ENCODE measurements around the gene ERBIN. TPM values are rescaled to one million over a fixed set of nuclear protein-coding genes. Genes with fewer than 3 reads are reported as not detected.
"Not testable (repeated sequence)": the region's sequence is repeated elsewhere in the genome, so short reads cannot be mapped to it uniquely, and the experiment has no call there.

ERBIN gene
- total RNA-seq, 2 experiments from 2014 or later, result 40.8 to 40.9 TPM

- Mint-ChIP-seq H3K4me1 (peaks cover 6% of the 10 kb centered on the region), H3K27me3 (no peaks in the 10 kb centered on the region), H3K9me3 (ENCODE audit: low read depth) (no peaks in the 10 kb centered on the region), H3K4me3 (no peak overlapping the region), H3K36me3 (no peaks in the 10 kb centered on the region), H3K27ac (no peak overlapping the region)
- no peak for ATAC-seq
- no peak for DNase-seq
- CTCF ChIA-PET, result no interaction called here
Observed at GRCh38 chr5:65906256-65906655, 20.1 kb upstream of the ERBIN start.

GRCh38 chr5:65907135-65907534, 19.2 kb upstream of the ERBIN start:
- Mint-ChIP-seq H3K27me3 (no peaks in the 10 kb centered on the region), H3K27ac (no peak overlapping the region), H3K4me3 (no peak overlapping the region), H3K36me3 (no peaks in the 10 kb centered on the region), H3K4me1 (no peaks in the 10 kb centered on the region), H3K9me3 (ENCODE audit: low read depth) (no peaks in the 10 kb centered on the region)
- ATAC-seq (no peak), DNase-seq (no peak)
- CTCF ChIA-PET, result no interaction called here

- CTCF ChIA-PET, result no interaction called here
- DNase-seq (no peak), ATAC-seq (no peak)
- H3K27me3 Mint-ChIP-seq, result no peaks in the 10 kb centered on the region
- no peaks in the 10 kb centered on the region for H3K4me1 Mint-ChIP-seq
- no peaks in the 10 kb centered on the region for H3K9me3 Mint-ChIP-seq (ENCODE audit: low read depth)
- no peaks in the 10 kb centered on the region for H3K36me3 Mint-ChIP-seq
- H3K4me3 Mint-ChIP-seq, result no peak overlapping the region
- no peak overlapping the region for H3K27ac Mint-ChIP-seq
Observed at GRCh38 chr5:65910711-65911110, 15.7 kb upstream of the ERBIN start.

- no peak for ATAC-seq
- Mint-ChIP-seq H3K27ac (no peak overlapping the region), H3K27me3 (no peaks in the 10 kb centered on the region), H3K9me3 (ENCODE audit: low read depth) (no peaks in the 10 kb centered on the region), H3K4me3 (no peak overlapping the region), H3K36me3 (no peaks in the 10 kb centered on the region), H3K4me1 (no peaks in the 10 kb centered on the region)
- DNase-seq, result no peak
- CTCF ChIA-PET, result no interaction called here
Observed at GRCh38 chr5:65912311-65912710, 14.1 kb upstream of the ERBIN start.

GRCh38 chr5:65913519-65913918, 12.9 kb upstream of the ERBIN start:
- CTCF ChIA-PET, result no interaction called here
- H3K36me3 Mint-ChIP-seq, result no peaks in the 10 kb centered on the region
- ATAC-seq (no peak), DNase-seq (no peak)
- no peaks in the 10 kb centered on the region for H3K9me3 Mint-ChIP-seq (ENCODE audit: low read depth)
- H3K27me3 Mint-ChIP-seq, result no peaks in the 10 kb centered on the region
- H3K4me1 Mint-ChIP-seq, result no peaks in the 10 kb centered on the region
- H3K27ac Mint-ChIP-seq, result no peak overlapping the region
- no peak overlapping the region for H3K4me3 Mint-ChIP-seq

GRCh38 chr5:65914641-65915196, 11.7 kb upstream of the ERBIN start:
- Mint-ChIP-seq H3K27me3 (no peaks in the 10 kb centered on the region), H3K4me1 (no peaks in the 10 kb centered on the region), H3K4me3 (no peak overlapping the region), H3K36me3 (no peaks in the 10 kb centered on the region), H3K27ac (no peak overlapping the region), H3K9me3 (ENCODE audit: low read depth) (no peaks in the 10 kb centered on the region)
- no peak for DNase-seq
- ATAC-seq, result no peak
- CTCF ChIA-PET, result interaction anchor here (1.1 kb wide), 1 partner anchor 18 kb away, joined by 3 read pairs; no protein-coding TSS in a partner anchor

GRCh38 chr5:65915661-65916060, 10.7 kb upstream of the ERBIN start:
- H3K4me3 Mint-ChIP-seq; DNase-seq; H3K36me3 Mint-ChIP-seq; H3K4me1 Mint-ChIP-seq; ATAC-seq; H3K9me3 Mint-ChIP-seq (ENCODE audit: low read depth); H3K27me3 Mint-ChIP-seq; H3K27ac Mint-ChIP-seq; CTCF ChIA-PET: not testable (repeated sequence)

GRCh38 chr5:65916066-65916465, 10.3 kb upstream of the ERBIN start:
- ATAC-seq (no peak), DNase-seq (no peak)
- H3K27me3 Mint-ChIP-seq, result no peaks in the 10 kb centered on the region
- no peaks in the 10 kb centered on the region for H3K36me3 Mint-ChIP-seq
- CTCF ChIA-PET, result no interaction called here
- no peaks in the 10 kb centered on the region for H3K4me1 Mint-ChIP-seq
- H3K27ac Mint-ChIP-seq, result no peak overlapping the region
- H3K4me3 Mint-ChIP-seq, result no peak overlapping the region
- no peaks in the 10 kb centered on the region for H3K9me3 Mint-ChIP-seq (ENCODE audit: low read depth)

GRCh38 chr5:65916636-65917035, 9.7 kb upstream of the ERBIN start:
- no peaks in the 10 kb centered on the region for H3K4me1 Mint-ChIP-seq
- ATAC-seq, result no peak
- CTCF ChIA-PET, result no interaction called here

GRCh38 chr5:65919773-65920172, 6.6 kb upstream of the ERBIN start:
- H3K4me1 Mint-ChIP-seq, result peaks cover 5% of the 10 kb centered on the region
- H3K27ac Mint-ChIP-seq, result no peak overlapping the region
- CTCF ChIA-PET, result no interaction called here
- DNase-seq, result no peak
- peaks cover 11% of the 10 kb centered on the region for H3K27me3 Mint-ChIP-seq
- H3K9me3 Mint-ChIP-seq (ENCODE audit: low read depth), result no peaks in the 10 kb centered on the region
- no peaks in the 10 kb centered on the region for H3K36me3 Mint-ChIP-seq
- no peak for ATAC-seq
- H3K4me3 Mint-ChIP-seq, result no peak overlapping the region

More at GRCh38 chr5:65916636-65917035, 9.7 kb upstream of the ERBIN start:
- Mint-ChIP-seq H3K4me3 (no peak overlapping the region), H3K27ac (no peak overlapping the region), H3K36me3 (no peaks in the 10 kb centered on the region), H3K27me3 (no peaks in the 10 kb centered on the region), H3K9me3 (ENCODE audit: low read depth) (no peaks in the 10 kb centered on the region)
- DNase-seq, result no peak

GRCh38 chr5:65923339-65923738, 3.0 kb upstream of the ERBIN start:
- Mint-ChIP-seq H3K4me3 (no peak overlapping the region), H3K4me1 (peaks cover 8% of the 10 kb centered on the region), H3K27ac (no peak overlapping the region)

GRCh38 chr5:65924366-65925043, 1.9 kb upstream of the ERBIN start:
- no peak for DNase-seq
- H3K27me3 Mint-ChIP-seq, result peaks cover 13% of the 10 kb centered on the region
- CTCF ChIA-PET, result interaction anchor here (0.6 to 1.0 kb wide), 3 partner anchors 219 to 435 kb away, joined by 3 read pairs; partner anchors contain the start of gene SREK1
- H3K9me3 Mint-ChIP-seq (ENCODE audit: low read depth), result no peaks in the 10 kb centered on the region
- H3K4me1 Mint-ChIP-seq, result peaks cover 11% of the 10 kb centered on the region
- ATAC-seq, result no peak
- H3K4me3 Mint-ChIP-seq, result peak overlapping the region; percentile 73
- H3K36me3 Mint-ChIP-seq, result peaks cover 1% of the 10 kb centered on the region
- H3K27ac Mint-ChIP-seq, result peak overlapping the region; percentile 84

More at GRCh38 chr5:65923339-65923738, 3.0 kb upstream of the ERBIN start:
- Mint-ChIP-seq H3K27me3 (peaks cover 13% of the 10 kb centered on the region), H3K36me3 (peaks cover 1% of the 10 kb centered on the region), H3K9me3 (ENCODE audit: low read depth) (no peaks in the 10 kb centered on the region)
- CTCF ChIA-PET, result no interaction called here
- DNase-seq (no peak), ATAC-seq (no peak)

- Mint-ChIP-seq H3K36me3 (peaks cover 5% of the 10 kb centered on the region), H3K9me3 (ENCODE audit: low read depth) (no peaks in the 10 kb centered on the region), H3K27me3 (peaks cover 13% of the 10 kb centered on the region), H3K27ac (peak overlapping the region; percentile 84), H3K4me3 (peak overlapping the region; percentile 73), H3K4me1 (peaks cover 16% of the 10 kb centered on the region)
- DNase-seq (peak; percentile 84), ATAC-seq (peak; percentile 47)
- CTCF ChIA-PET, result interaction anchor here (0.6 to 1.0 kb wide), 2 partner anchors 219 to 434 kb away, joined by 3 read pairs; partner anchors contain the start of gene SREK1
Observed at GRCh38 chr5:65925044-65925600, 1.3 kb upstream of the ERBIN start.

Data from activated CD8-positive, alpha-beta memory T cell treated with anti-CD3 and anti-CD28 coated beads, Interleukin-2, amount 10 ng/mL, durations not matched to agents 7 days and 5 days (primary cell).